ENCODE data around the gene PRG3. TPM values are rescaled to one million over a fixed set of nuclear protein-coding genes. Genes with fewer than 3 reads are reported as not detected.
"Not testable (repeated sequence)": the region's sequence is repeated elsewhere in the genome, so short reads cannot be mapped to it uniquely, and the experiment has no call there.

PRG3 gene
- total and polyA plus RNA-seq, 4 donors: not detected

GRCh38 chr11:57405271-57405860, 24.4 kb upstream of the PRG3 start:
- intact Hi-C loops (cut with DNase I): no loop called here
- Histone ChIP-seq H3K9me3 (ENCODE audit: control insufficient read depth, low read length) (no peaks in the 10 kb centered on the region), H3K27ac (ENCODE audit: low read depth in 1 of 2, low read length in 2 of 2) (no peak overlapping the region), H3K36me3 (ENCODE audit: control insufficient read depth in 1 of 2, insufficient read depth in 2 of 2, low read length in 1 of 2) (peaks cover 8 to 14% of the 10 kb centered on the region in 2 donors), H3K27me3 (ENCODE audit: control insufficient read depth in 1 of 2, insufficient read depth in 2 of 2, low read length in 1 of 2) (no peaks in the 10 kb centered on the region), H3K4me3 (ENCODE audit: low read length in 2 of 2) (no peak overlapping the region), H3K4me1 (ENCODE audit: control insufficient read depth in 1 of 2, insufficient read depth in 2 of 2, low read length in 2 of 2) (no peaks in the 10 kb centered on the region)
- WGBS, 2 donors: 78 to 79% methylated on average over 4 of the region's 4 CpGs
- ATAC-seq (ENCODE audit: low FRiP score): peak; percentile 20
- DNase-seq: no peak

GRCh38 chr11:57403802-57404147, 22.8 kb upstream of the PRG3 start:
- intact Hi-C loops (cut with DNase I): no loop called here
- DNase-seq: no peak

GRCh38 chr11:57403003-57403801, 22.3 kb upstream of the PRG3 start:
- H3K4me1 ChIP-seq (ENCODE audit: control insufficient read depth in 1 of 2, insufficient read depth in 2 of 2, low read length in 2 of 2); H3K4me3 ChIP-seq (ENCODE audit: low read length in 2 of 2); intact Hi-C loops (cut with DNase I); H3K9me3 ChIP-seq (ENCODE audit: control insufficient read depth, low read length); H3K36me3 ChIP-seq (ENCODE audit: control insufficient read depth in 1 of 2, insufficient read depth in 2 of 2, low read length in 1 of 2); DNase-seq; H3K27me3 ChIP-seq (ENCODE audit: control insufficient read depth in 1 of 2, insufficient read depth in 2 of 2, low read length in 1 of 2); ATAC-seq (ENCODE audit: low FRiP score); H3K27ac ChIP-seq (ENCODE audit: low read depth in 1 of 2, low read length in 2 of 2): not testable (repeated sequence)
- WGBS, 2 donors: 78 to 83% methylated on average over 6 of the region's 6 CpGs

More at GRCh38 chr11:57403802-57404147, 22.8 kb upstream of the PRG3 start:
- no peaks in the 10 kb centered on the region for H3K4me1 ChIP-seq (ENCODE audit: control insufficient read depth in 1 of 2, insufficient read depth in 2 of 2, low read length in 2 of 2)
- H3K27ac ChIP-seq (ENCODE audit: low read depth in 1 of 2, low read length in 2 of 2): no peak overlapping the region
- no peaks in the 10 kb centered on the region for H3K9me3 ChIP-seq (ENCODE audit: control insufficient read depth, low read length)
- ATAC-seq (ENCODE audit: low FRiP score): no peak
- H3K27me3 ChIP-seq (ENCODE audit: control insufficient read depth in 1 of 2, insufficient read depth in 2 of 2, low read length in 1 of 2): no peaks in the 10 kb centered on the region
- no peak overlapping the region for H3K4me3 ChIP-seq (ENCODE audit: low read length in 2 of 2)
- peaks cover 4% of the 10 kb centered on the region in 2 donors for H3K36me3 ChIP-seq (ENCODE audit: control insufficient read depth in 1 of 2, insufficient read depth in 2 of 2, low read length in 1 of 2)
- WGBS, 2 donors: 89 to 98% methylated on average over 2 of the region's 2 CpGs

GRCh38 chr11:57402188-57403002, 21.4 kb upstream of the PRG3 start:
- intact Hi-C loops (cut with DNase I): no loop called here
- Histone ChIP-seq H3K4me1 (ENCODE audit: control insufficient read depth in 1 of 2, insufficient read depth in 2 of 2, low read length in 2 of 2) (no peaks in the 10 kb centered on the region), H3K27me3 (ENCODE audit: control insufficient read depth in 1 of 2, insufficient read depth in 2 of 2, low read length in 1 of 2) (no peaks in the 10 kb centered on the region), H3K9me3 (ENCODE audit: control insufficient read depth, low read length) (no peaks in the 10 kb centered on the region), H3K27ac (ENCODE audit: low read depth in 1 of 2, low read length in 2 of 2) (no peak overlapping the region), H3K4me3 (ENCODE audit: low read length in 2 of 2) (no peak overlapping the region), H3K36me3 (ENCODE audit: control insufficient read depth in 1 of 2, insufficient read depth in 2 of 2, low read length in 1 of 2) (peaks cover 0 to under 1% of the 10 kb centered on the region in 2 donors)
- DNase-seq: no peak
- 51 to 63% methylated on average over 6 of the region's 6 CpGs for WGBS, 2 donors
- no peak for ATAC-seq (ENCODE audit: low FRiP score)

GRCh38 chr11:57399972-57400578, 19.1 kb upstream of the PRG3 start:
- intact Hi-C loops (cut with DNase I): no loop called here
- DNase-seq (no peak), ATAC-seq (ENCODE audit: low FRiP score) (no peak)
- Histone ChIP-seq H3K9me3 (ENCODE audit: control insufficient read depth, low read length) (no peaks in the 10 kb centered on the region), H3K4me1 (ENCODE audit: control insufficient read depth in 1 of 2, insufficient read depth in 2 of 2, low read length in 2 of 2) (no peaks in the 10 kb centered on the region), H3K4me3 (ENCODE audit: low read length in 2 of 2) (no peak overlapping the region), H3K27me3 (ENCODE audit: control insufficient read depth in 1 of 2, insufficient read depth in 2 of 2, low read length in 1 of 2) (no peaks in the 10 kb centered on the region), H3K36me3 (ENCODE audit: control insufficient read depth in 1 of 2, insufficient read depth in 2 of 2, low read length in 1 of 2) (no peaks in the 10 kb centered on the region), H3K27ac (ENCODE audit: low read depth in 1 of 2, low read length in 2 of 2) (no peak overlapping the region)
- 77 to 79% methylated on average over 4 of the region's 4 CpGs for WGBS, 2 donors

- no peaks in the 10 kb centered on the region for H3K4me1 ChIP-seq (ENCODE audit: control insufficient read depth in 1 of 2, insufficient read depth in 2 of 2, low read length in 2 of 2)
- no peak overlapping the region for H3K4me3 ChIP-seq (ENCODE audit: low read length in 2 of 2)
- intact Hi-C loops (cut with DNase I): no loop called here
- 69 to 73% methylated on average over 5 of the region's 5 CpGs for WGBS, 2 donors
- DNase-seq (no peak), ATAC-seq (ENCODE audit: low FRiP score) (no peak)
- no peaks in the 10 kb centered on the region for H3K9me3 ChIP-seq (ENCODE audit: control insufficient read depth, low read length)
- H3K27ac ChIP-seq (ENCODE audit: low read depth in 1 of 2, low read length in 2 of 2): no peak overlapping the region
- H3K36me3 ChIP-seq (ENCODE audit: control insufficient read depth in 1 of 2, insufficient read depth in 2 of 2, low read length in 1 of 2): no peaks in the 10 kb centered on the region
- no peaks in the 10 kb centered on the region for H3K27me3 ChIP-seq (ENCODE audit: control insufficient read depth in 1 of 2, insufficient read depth in 2 of 2, low read length in 1 of 2)
Measured at GRCh38 chr11:57399221-57399620, 18.3 kb upstream of the PRG3 start.

- no peaks in the 10 kb centered on the region for H3K4me1 ChIP-seq (ENCODE audit: control insufficient read depth in 1 of 2, insufficient read depth in 2 of 2, low read length in 2 of 2)
- H3K36me3 ChIP-seq (ENCODE audit: control insufficient read depth in 1 of 2, insufficient read depth in 2 of 2, low read length in 1 of 2): no peaks in the 10 kb centered on the region
- no peaks in the 10 kb centered on the region for H3K27me3 ChIP-seq (ENCODE audit: control insufficient read depth in 1 of 2, insufficient read depth in 2 of 2, low read length in 1 of 2)
- no peak overlapping the region for H3K4me3 ChIP-seq (ENCODE audit: low read length in 2 of 2)
- DNase-seq (no peak), ATAC-seq (ENCODE audit: low FRiP score) (no peak)
- H3K9me3 ChIP-seq (ENCODE audit: control insufficient read depth, low read length): no peaks in the 10 kb centered on the region
- H3K27ac ChIP-seq (ENCODE audit: low read depth in 1 of 2, low read length in 2 of 2): no peak overlapping the region
- intact Hi-C loops (cut with DNase I): no loop called here
- WGBS, 2 donors: 80 to 82% methylated on average over 4 of the region's 4 CpGs
Measured at GRCh38 chr11:57397394-57397990, 16.5 kb upstream of the PRG3 start.

GRCh38 chr11:57396744-57397143, 15.8 kb upstream of the PRG3 start:
- Histone ChIP-seq H3K27me3 (ENCODE audit: control insufficient read depth in 1 of 2, insufficient read depth in 2 of 2, low read length in 1 of 2) (no peaks in the 10 kb centered on the region), H3K27ac (ENCODE audit: low read depth in 1 of 2, low read length in 2 of 2) (no peak overlapping the region), H3K9me3 (ENCODE audit: control insufficient read depth, low read length) (no peaks in the 10 kb centered on the region), H3K4me1 (ENCODE audit: control insufficient read depth in 1 of 2, insufficient read depth in 2 of 2, low read length in 2 of 2) (no peaks in the 10 kb centered on the region), H3K4me3 (ENCODE audit: low read length in 2 of 2) (no peak overlapping the region), H3K36me3 (ENCODE audit: control insufficient read depth in 1 of 2, insufficient read depth in 2 of 2, low read length in 1 of 2) (no peaks in the 10 kb centered on the region)
- DNase-seq (no peak), ATAC-seq (ENCODE audit: low FRiP score) (no peak)
- intact Hi-C loops (cut with DNase I): no loop called here
- 61 to 62% methylated on average over 2 of the region's 2 CpGs for WGBS, 2 donors
